HG03045 (cell line): ENCODE results near the gene ALOXE3.
"Not testable (repeated sequence)": the region's sequence is repeated elsewhere in the genome, so short reads cannot be mapped to it uniquely, and the experiment has no call there.

Source experiments
- ATAC-seq: cut with Tn5 transposase; IDR thresholded peaks from one replicate; pipeline ENCODE4 v1.9.1; 2021; ENCODE audit warnings: mild to moderate bottlenecking, moderate library complexity; ENCODE audit not compliant: unreplicated experiment

ALOXE3 gene

DNA sequence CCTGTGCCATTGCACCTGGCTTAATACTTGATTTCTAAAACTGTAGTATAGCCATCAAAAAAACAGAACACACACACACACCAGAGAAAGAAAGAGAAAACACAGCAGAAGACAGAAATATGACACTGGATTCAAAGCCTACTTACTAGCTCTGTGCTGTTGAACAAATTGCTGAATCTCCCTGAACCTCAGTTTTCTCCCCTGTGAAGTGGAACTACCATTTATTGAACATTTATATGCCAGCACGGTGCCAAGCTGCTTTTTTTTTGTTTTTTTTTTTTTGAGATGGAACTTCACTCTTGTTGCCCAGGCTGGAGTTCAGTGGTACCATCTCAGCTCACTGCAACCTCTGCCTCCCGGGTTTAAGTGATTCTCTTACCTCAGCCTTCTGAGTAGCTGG lies 17.6 kb downstream of the ALOXE3 start:
- ATAC-seq, result no peak

DNA sequence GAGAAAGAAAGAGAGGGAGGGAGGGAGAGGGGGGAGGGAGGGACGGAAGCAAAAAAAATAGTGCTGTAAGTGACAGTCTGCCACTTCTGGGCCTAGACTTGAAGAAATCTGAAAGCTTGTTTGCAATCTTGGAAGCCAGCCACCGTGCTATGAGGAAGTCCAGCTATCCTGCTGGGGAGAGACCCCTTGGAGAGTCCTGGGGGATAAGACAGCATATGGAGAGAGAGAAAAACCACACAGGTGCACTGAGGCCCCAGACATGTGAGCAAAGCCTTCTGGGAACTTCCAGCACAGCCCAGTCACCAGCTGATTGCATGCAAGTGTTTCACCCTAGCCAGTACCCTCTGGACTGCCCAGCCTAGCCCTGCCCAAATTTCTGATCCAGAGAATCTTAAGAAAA lies 18.2 kb downstream of the ALOXE3 start:
- ATAC-seq, result no peak

DNA sequence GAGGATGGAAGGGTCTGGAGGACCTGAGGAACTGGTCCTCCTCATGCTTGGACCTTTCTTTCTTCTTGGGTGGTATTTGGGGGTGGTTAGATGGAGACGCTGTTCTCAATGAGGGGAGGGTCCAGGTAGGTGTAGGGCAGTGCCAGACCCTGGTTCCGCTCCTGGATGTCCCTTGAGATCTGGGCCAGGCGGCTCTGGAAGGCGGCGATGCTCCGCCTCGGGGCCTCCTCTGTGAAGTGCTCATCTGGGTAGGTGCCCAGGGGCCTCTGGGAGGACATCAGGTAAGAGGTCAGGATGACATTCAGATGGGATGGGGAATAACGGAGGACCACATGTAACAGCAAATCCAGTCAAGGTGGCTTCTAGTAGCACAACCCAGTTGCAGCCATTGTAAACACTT lies 21.8 kb downstream of the ALOXE3 start:
- no peak for ATAC-seq

DNA sequence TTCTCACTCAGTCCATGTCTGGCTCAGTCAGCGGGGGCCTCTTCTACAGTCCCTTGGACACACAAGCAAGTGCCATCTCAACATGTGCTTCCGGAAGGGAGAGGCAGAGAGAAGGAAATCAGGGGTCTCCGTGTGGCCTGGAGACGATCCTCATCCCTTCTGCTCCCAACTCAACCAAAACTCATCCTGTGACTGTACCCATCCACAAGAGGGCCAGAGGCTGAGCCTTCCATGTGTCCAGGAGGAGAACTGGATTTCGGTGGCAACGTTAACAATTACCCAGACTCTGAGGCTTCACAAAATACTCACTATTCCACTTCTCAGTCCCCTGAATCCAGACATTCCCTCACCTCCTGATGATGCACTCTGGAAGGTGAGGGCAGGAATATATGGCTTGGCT lies 23.0 kb downstream of the ALOXE3 start:
- no peak for ATAC-seq

DNA sequence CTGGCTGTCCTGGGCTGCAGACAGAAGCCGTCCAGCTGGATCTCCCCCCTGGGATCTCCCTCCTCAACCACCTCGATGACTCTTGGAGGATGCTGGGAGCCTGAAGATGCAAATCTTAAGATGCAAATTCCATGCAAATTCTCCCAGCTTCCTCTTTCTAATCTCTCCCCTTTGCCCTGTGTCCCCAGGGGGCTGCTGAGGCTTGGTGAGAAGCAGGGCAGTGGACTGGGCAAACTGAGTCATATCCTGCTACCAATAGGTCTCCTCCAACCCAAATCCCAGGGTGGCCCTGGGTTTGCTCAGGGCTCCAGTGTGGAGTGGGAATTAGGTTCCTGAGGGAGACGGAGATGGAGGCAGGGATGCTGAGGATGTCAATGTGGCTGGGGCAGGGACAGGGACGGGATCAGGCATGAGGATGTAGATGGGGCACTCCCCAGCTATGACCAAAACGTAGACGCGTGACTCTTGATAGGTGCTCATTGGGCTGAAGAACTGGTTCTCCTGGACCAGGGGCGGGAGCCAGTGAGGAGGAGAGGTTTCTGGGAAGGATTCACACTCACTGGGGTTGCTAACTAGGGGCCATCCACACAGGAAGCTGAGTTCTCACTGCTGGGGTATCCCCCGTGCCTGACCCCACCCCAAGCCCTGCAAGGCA lies 27.2 kb downstream of the ALOXE3 start:
- ATAC-seq, result no peak

DNA sequence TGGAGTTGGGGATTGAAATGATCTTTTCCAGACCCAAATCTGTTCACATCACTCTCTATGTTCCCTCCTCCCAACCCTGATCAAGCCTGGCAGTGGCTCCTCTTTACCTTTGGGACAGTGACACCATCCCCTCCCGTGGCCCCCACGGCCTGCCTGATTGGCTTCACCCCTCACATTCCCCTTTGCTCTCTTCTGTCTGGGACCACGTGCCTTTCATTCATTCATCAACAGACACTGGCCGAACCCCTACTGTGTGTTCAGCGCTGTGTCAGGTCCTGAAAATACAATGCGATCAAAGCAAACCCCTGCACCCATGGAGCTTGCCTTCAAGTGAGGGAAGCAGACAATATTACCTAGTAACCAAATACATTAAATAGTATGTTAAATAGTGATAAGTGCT lies 28.6 kb downstream of the ALOXE3 start:
- ATAC-seq, result no peak

DNA sequence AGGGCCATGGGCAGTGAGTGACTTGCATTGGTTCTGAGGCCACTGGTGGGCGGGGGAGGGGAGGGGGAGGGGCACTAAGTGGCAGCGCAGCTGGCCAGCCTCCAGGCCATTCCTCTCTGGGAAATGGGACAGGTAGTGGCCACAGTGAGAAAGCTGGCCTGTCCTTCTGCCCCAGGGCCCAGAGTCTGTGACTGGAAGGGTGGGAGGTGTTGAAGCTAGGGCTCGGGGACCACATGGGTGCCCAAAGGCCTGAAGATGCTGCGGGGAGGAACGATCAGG lies 30.4 kb downstream of the ALOXE3 start:
- no peak for ATAC-seq

DNA sequence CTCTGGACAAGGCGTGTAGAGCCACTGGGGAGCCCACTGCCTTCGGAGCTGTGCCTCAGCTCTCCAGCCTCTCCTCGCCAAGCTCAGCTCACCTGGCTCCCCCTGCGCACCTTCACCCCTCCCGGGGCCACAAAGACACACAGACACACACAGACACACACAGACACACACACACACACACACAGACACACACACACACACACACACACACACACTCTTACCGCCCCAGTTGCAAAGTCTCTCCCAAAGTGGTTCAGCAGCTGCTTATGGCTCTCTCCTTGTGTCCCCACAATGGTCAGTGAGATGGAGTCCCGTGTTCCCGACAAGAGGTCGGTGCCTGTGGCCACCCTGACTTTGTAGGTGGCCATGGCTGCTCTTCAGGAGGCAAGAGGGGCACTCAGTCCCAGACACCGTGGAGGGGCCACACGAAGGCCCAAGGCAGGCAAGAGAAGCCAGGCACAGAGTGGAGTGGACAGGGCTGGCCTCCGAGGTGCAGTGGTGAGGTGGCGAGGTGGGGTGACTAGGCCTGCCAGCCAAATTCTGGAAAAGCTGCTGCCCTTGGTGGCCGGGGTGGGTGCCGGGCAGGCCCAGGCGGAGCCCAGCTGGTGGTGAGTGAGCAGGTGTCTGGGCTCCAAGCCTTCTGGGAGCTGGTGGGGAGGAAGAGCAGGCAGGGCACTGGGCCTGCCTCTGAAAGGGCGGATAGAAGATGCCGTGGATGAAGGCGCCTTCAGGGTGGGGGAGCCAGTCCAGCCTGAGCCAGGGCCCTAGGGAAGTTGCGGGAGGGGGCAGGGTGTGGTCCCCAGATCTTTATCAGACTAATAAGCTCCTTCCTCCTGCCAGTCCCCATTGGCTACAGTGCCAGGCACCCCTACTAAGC lies 31.0 kb downstream of the ALOXE3 start, which contains the start of gene ALOX12B:
TSS of gene ALOX12B (minus strand) at position 642 of the 877 bp plus-strand sequence. CDS start at position 368, 274 bp downstream.
- ATAC-seq, result no peak

DNA sequence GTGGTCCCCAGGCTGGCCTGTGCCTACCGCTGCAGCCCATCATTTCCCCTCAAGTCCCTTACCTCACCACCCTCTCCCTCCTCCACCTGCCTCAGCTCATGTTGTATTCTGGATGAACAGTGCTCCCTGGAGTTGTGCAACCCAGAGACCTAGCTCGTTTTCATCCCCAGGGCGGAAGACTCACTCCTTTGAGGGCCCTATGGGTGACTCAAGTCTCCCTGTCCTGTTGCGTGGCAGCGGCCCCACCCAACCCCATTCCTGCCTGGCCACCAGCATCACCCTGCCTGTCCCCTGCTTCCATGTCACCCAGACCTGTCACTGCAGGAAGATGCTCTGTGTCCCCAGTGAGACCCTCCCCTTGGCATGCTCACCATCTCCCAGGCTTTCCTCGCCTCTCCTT lies 34.1 kb downstream of the ALOXE3 start:
- ATAC-seq, result no peak

DNA sequence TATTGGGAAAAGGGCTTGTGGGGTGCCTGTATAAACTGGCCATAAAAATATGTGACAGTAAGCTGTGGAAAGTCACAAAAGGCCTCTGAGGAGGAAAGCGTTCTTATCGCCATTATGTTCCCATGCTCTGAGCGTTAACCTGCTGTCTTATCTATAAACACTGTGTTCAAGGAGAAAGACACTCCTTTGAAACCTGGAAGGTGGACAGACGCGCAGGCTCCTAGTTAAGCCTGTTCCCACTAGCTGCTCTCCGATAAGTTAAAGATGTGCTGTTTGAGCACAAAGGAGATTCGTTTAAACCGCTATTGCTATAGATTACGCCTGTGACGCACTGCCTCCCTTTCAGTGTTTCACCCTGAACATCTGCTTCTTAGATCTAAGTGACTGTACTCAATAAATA lies 36.0 kb downstream of the ALOXE3 start:
- ATAC-seq, result no peak

DNA sequence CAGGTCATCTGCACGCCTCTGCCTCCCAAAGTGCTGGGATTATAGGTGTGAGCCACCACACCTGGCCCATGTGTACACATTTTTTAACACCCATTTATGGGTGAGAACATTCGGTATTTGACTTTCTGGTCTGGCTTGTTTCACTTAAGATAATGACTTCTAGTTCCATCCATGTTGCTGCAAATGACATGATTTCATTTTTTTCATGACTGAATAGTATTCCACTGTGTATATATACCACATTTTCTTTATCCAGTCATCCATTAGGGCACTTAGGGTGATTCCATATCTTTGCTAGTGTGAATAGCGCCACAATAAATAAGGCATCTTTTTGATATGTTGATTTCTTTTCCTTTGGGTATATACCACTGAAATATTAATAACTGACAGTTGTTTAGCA lies 36.4 kb downstream of the ALOXE3 start:
- no peak for ATAC-seq

DNA sequence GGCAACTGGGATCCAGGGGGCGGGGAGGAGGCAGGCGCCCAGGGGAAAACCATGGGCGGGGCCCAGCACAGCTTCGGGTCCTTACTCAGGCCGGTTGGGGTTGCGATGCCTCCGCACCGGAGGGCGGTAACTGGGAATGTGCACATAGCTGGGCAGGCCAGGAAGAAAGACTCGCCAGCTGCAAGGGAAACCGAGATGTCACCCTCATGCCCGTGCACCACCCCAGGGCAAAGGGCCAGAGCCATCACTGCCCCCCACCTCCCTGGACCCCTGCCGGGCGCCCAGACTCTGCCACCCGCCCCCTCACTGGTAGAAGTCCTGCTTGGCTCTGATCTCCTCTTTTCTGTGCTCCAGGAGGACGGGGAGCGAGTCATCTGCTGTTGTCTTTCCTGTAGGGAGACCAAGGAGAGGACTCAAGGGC lies 37.5 kb downstream of the ALOXE3 start:
- ATAC-seq, result no peak

DNA sequence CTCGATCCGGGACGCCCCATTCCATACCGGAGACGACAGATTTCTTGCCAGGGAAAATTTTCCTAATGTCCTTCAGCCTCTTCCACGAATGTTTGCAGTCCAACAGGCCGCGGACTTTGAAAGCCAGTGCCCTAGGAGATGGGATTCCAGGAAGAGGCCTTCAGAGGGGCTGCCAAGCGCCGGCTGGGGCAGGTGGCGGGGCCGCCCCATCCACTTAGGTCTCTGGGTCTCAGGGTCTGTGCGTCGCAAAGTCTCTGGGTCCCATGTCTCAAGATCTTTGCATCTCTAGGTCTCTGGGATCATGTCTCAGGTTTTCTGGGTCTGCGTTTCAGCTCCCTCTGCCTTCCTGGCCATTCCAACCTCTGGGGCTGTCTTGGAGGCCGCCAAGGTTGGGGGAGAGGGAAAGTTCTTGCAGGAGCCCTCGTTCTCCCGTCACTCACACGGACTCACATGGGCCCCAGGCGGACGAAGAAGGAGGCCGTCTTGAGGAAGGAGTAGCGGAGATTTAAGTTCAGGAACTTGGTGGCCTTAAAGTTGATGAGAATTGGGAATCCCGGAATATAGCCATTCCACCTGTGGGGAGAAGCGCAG lies 38.0 kb downstream of the ALOXE3 start:
- ATAC-seq, result no peak

DNA sequence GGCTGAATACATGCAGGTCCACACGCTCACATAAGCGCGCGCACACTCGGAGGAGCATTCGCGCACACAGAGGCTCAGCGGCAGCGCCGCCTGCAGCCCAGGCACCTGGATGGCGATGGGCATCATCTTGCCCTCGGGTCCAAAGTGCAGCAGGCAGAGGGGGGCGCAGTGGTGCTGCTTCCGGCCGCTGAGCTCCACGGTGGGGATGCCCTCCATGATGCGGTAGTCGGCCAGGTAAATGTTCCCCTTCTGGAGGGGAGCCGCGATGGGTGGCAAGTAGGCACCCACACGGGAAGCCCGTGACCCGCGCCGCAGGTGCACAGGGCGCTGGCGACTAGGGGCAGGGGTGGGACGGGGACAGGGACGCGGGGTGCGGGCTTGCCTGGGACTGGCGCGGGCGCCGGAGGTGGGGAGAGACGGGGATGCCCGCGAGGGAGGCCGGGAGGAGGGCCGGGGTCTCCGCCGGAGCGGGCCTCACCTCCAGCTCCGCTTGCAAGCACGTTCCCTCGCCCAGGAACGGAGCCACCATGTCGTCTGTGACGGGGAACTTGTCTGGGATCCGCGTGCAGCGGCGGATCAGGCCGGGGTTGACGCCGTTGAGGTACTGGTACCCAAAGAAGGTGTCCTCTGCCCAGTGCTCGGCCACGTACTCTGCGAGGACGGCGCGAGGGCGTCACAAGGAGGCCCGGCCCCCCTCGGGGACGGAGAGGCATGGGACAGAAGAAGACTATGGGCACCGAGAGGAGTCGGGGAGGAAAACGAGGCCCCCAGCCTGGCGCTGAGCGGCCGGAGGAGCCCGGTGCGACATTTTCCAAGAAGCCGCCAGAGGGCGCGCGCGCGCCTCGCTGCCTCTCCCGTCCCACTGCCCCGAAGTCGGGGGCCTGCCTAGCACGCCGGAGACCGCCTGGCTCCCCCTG lies 38.8 kb downstream of the ALOXE3 start:
- peak; percentile 60 for ATAC-seq

DNA sequence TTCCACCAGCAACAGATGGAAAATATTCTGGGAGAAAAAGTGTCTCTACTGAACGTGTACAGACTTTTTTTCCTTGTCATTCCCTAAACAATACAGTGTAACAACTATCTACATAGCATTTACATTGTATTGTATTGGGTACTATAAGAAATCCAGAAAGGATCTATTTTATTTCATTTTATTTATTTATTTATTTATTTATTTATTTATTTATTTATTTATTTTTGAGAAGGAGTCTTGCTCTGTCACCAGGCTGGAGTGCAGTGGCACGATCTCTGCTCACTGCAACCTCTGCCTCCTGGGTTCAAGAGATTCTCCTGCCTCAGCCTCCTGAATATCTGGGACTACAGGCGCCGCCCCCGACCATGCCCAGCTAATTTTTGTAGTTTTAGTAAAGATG lies 40.4 kb downstream of the ALOXE3 start:
- ATAC-seq, result not testable (repeated sequence)

DNA sequence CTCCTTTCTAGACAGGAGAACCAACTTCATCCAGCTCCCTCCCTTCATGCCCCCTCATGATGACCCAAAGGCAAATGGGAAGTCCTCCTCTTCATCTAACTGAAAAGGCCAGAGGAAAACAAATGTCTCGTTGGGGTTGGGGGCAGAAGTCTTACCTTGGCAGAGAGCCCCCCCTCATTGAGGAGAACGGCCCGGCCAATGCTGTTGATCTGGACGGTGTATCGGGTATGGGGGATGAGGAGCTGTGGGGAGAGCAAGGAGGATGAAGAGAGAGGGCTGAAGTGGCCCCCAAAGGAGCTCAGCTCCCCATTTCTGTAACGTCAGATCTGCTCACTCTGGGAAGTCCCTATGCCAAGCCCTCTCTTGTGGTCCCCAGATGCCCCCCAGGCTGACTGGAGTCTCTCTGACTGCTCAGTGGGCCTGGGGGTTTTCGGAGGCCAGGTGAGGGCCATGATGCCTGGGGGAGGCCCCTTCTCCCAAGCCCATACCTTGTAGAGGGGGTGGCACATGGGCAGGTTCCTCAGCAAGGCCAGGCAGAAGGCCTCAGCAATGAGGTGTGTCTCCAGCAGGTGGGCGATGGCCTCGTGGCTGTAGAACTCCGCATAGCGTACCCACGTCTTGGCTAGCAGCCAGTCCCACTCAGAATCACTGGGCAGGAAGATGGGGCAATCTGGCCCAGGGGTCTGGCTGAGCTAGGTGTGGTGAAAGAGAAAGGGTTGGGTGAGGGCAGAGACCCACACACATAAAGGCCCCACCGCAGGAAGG lies 41.6 kb downstream of the ALOXE3 start:
- no peak for ATAC-seq

DNA sequence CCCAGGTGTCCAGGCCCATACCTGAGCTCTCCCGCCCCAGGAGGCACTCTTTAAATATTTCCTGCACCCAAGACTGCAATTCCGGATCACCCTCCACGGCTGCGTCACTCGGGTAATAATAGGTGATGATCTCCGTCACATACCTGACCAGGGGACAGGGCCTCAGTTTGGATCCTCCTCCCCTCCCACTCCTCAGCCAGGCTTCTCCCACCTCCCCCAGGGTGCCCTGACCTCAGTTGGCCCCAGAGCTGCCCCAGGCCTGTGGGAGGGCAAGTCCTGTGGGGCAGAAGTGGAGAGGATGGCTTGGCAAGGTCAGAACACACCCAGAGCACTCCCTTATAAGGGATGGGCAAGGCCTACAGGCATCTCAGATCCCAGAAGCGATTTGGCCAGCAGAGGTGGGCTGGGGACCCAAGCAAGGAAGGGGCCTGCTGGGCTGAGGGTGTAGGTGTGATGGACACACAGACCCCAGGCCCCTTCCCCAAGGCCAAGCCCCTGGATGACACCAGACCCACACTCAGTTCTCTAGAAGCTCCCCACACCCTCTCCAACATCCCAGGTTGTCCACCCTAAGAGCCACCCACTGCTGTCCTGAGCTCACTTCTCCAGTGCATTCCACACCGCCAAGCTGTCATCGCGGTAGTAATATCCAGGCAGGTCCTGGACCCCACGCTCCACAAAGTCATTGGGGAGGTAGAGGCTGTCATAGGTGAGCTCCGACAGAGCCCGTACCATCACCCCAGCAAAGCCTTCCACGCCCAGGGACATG lies 42.6 kb downstream of the ALOXE3 start:
- no peak for ATAC-seq

DNA sequence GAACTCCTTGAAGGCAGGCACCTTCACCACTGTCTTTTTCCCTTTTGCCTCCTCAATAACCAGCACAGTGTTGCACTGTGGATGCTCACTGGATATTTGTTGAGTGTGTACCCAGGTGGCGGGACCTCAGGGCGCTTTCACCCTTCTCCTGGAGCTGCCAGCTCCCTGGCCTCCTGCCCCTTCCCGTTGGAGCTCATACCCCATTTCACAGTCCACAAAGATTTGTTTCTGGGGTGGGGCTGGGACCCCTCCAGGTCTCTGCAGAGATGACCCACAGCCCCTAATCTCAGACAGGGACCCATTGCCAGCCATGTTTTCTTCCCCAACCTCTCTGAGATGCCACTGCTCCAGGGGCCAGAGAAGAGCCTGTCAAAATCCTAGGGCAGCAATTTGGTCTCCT lies 43.2 kb downstream of the ALOXE3 start:
- ATAC-seq, result no peak

DNA sequence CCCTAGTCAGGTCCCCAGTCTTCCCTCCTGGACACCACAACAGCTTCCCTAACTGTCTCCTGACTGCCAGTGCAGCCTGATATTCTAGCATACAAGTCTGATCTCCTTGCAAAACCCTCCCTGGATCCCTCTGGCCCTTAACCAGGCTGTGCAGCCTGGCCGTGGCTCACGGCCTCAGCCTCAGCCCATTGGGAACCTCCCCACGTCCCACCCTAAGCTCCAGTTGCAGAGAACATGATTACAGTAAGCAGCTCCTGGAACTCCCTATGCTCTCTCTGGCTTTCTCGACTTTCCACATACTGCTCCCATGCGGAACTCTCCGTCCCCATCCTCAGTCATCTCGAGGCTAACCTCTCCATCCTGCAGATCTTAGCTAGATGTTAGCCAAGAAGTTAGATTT lies 43.8 kb downstream of the ALOXE3 start:
- ATAC-seq, result no peak
